Heart left ventricle (tissue), 16 donors: ENCODE data around the gene TGM1. TPM values are rescaled to one million over a fixed set of nuclear protein-coding genes. Genes with fewer than 3 reads are reported as not detected.
A peak's percentile ranks its signal among the peaks of the same experiment; 100 is the strongest.
"Not testable (repeated sequence)": the region's sequence is repeated elsewhere in the genome, so short reads cannot be mapped to it uniquely, and the experiment has no call there.

Source experiments
- ATAC-seq, 4 donors: fragments of 200-7000 bp; cut with Tn5 transposase; one replicate each; pipeline ENCODE4 v1.9.1; 2020 to 2022; ENCODE audit warnings: moderate library complexity in 4 of 4, mild to moderate bottlenecking in 3 of 4, moderate number of reproducible peaks in 1 of 4
- DNase-seq, 5 donors: peaks; one replicate each; pipeline ENCODE4 v3.0.0-alpha.2; 2020
- H3K27ac ChIP-seq, 12 donors: fragments of 200-600 bp; sonication (generic) in 4 of 12; one replicate each; pipeline versions ENCODE4 v1.5.0 to v1.8.0; 2016 to 2022; ENCODE audit warnings: mild to moderate bottlenecking in 2 of 12
- H3K27me3 ChIP-seq, 9 donors: fragments of 200-600 bp; sonication (generic) in 2 of 9; one replicate each; pipeline versions ENCODE4 v1.5.1 to v1.8.0; 2016 to 2022; ENCODE audit warnings: mild to moderate bottlenecking in 3 of 9
- H3K36me3 ChIP-seq, 9 donors: fragments of 200-600 bp; sonication (generic) in 2 of 9; one replicate each; pipeline versions ENCODE4 v1.5.0 to v1.8.0; 2018 to 2022; ENCODE audit warnings: mild to moderate bottlenecking in 2 of 9
- H3K4me1 ChIP-seq, 12 donors: fragments of 200-600 bp; sonication (generic) in 4 of 12; one replicate each; pipeline versions ENCODE4 v1.5.0 to v1.8.0; 2016 to 2022; ENCODE audit warnings: mild to moderate bottlenecking in 3 of 12
- H3K4me3 ChIP-seq, 12 donors: fragments of 200-600 bp; sonication (generic) in 4 of 12; one replicate each; pipeline versions ENCODE4 v1.5.0 to v1.8.0; 2017 to 2022; ENCODE audit warnings: mild to moderate bottlenecking in 9 of 12, moderate library complexity in 4 of 12
- H3K9me3 ChIP-seq, 12 donors: fragments of 200-600 bp; sonication (generic) in 4 of 12; one replicate each; pipeline versions ENCODE4 v1.5.0 to v1.8.0; 2016 to 2022; ENCODE audit warnings: mild to moderate bottlenecking in 1 of 12
- POLR2A ChIP-seq, 2 donors: fragments of 450-650 bp; IDR thresholded peaks; one replicate each; pipeline ENCODE4 v1.6.1; 2017; ENCODE audit warnings: antibody characterized with exemption in 2 of 2, mild to moderate bottlenecking in 2 of 2, moderate library complexity in 2 of 2
- WGBS, 4 donors: extraction: QIAGEN DNeasy Blood & Tissue Kit in 2 of 4; methylation state at CpG; one replicate each; pipeline versions ENCODE4 v1.1.5 to v1.1.7; 2013 to 2018; 5-methylcytosine and 5-hydroxymethylcytosine counted together
- intact Hi-C, 10 donors: fragments of 100-400 bp; cut with DNase I; formaldehyde crosslinking; loops; one replicate each; pipeline versions ENCODE4 v1.11.1 to v1.14.2; 2022
- polyA plus RNA-seq, 2 donors: library from polyadenylated mRNA; stranded (reverse); fragments of 200-250 nt; gene quantifications; one replicate each; pipeline ENCODE4 v1.2.3, GENCODE V29; 2013
- total RNA-seq, 9 donors: library from RNA; depleted of rRNA in 2 of 9; stranded (reverse); fragments of >200 nt in 2 of 9; fragmentation: NEBNext Ultra II Directional in 3 of 9; extraction: Animal tissue kit (Norgen Biotek cat#: 25700) in 3 of 9; gene quantifications; one replicate each; pipeline versions ENCODE4 v1.1.0 to v1.2.4, GENCODE V29; 2016 to 2023
- TF ChIP-seq, protein P1 (sequence below), 12 donors: fragments of 200-600 bp; sonication (generic) in 4 of 12; IDR thresholded peaks; one replicate each; pipeline versions ENCODE4 v1.5.0 to v1.8.0; 2018 to 2022; ENCODE audit warnings: antibody characterized with exemption in 12 of 12, mild to moderate bottlenecking in 5 of 12
- donor health status: ischemic (EF 13 %, LVEDD 7.1; RV severe dilation, severe dysfunction).
- donor health status: healthy with polysubstance abuse.
- donor health status: DM: no; HTN: yes; CAD: no.
- donor health status: DM: no; HTN: no; CAD: no.
- donor health status: ischemic (EF 25% LVEDD 6.9; RV normal size, moderate dysfunction).
- donor health status: ischemic (EF 25% LVEDD 5.7; RV mildly dilated, moderate dysfunction).
- donor health status: healthy.
- donor health status: DM: yes; HTN: yes; CAD: no.
- donor health status: ischemic (EF 35%, LVEDD 5.7; RV mildly dilated, moderate dysfunction).
- donor health status: nonischemic (EF 11% LVEDD 7.7; RV severe dilation, severe dysfunction).
- donor health status: DM: yes; HTN: yes; CAD: no.
- donor health status: PGD.
- donor health status: ischemic (EF 29% LVEDD 5.4; RV normal size, mild dysfunction).
- donor health status: nonischemic (EF 23%, LVEDD 6.1; RV moderate dilation, normal function).

Gene TGM1
- total and polyA plus RNA-seq, 11 donors = 0.52 to 38.9 (median 0.98) TPM; not detected in 3

DNA sequence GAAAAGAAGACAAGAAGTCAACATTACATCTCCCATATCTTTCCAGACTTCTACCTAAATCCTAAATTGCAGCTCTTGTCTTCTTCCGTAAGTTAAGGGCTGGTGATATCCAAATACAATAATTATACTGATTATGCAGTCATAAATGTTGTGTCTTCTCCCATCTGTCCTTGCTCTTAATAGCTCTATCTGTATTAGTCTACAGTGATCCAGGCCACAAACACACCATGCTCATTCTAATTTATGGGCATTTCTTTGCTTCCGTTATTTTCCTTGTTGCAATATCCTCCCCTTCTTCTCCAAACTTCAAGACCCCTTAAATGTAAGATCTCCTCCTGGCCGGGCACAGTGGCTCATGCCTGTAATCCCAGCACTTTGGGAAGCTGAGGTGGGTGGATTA is 43.5 kb downstream of the TGM1 start:
- TF ChIP-seq, protein P1, sequence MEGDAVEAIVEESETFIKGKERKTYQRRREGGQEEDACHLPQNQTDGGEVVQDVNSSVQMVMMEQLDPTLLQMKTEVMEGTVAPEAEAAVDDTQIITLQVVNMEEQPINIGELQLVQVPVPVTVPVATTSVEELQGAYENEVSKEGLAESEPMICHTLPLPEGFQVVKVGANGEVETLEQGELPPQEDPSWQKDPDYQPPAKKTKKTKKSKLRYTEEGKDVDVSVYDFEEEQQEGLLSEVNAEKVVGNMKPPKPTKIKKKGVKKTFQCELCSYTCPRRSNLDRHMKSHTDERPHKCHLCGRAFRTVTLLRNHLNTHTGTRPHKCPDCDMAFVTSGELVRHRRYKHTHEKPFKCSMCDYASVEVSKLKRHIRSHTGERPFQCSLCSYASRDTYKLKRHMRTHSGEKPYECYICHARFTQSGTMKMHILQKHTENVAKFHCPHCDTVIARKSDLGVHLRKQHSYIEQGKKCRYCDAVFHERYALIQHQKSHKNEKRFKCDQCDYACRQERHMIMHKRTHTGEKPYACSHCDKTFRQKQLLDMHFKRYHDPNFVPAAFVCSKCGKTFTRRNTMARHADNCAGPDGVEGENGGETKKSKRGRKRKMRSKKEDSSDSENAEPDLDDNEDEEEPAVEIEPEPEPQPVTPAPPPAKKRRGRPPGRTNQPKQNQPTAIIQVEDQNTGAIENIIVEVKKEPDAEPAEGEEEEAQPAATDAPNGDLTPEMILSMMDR (IDR thresholded peaks at IDR 0.05) = no peak
- Histone ChIP-seq H3K27ac (no peak overlapping the region), H3K36me3 (peaks cover 0 to 23% (median 11%) of the 10 kb centered on the region in 9 donors), H3K4me3 (no peak overlapping the region), H3K4me1 (peaks cover 0 to 18% (median 11%) of the 10 kb centered on the region in 12 donors), H3K9me3 (no peaks in the 10 kb centered on the region), H3K27me3 (no peaks in the 10 kb centered on the region)
- intact Hi-C loops = no loop called here
- ATAC-seq = no peak
- WGBS, 4 donors = 57 to 63% (median 62%) methylated on average over 3 of the region's 3 CpGs
- DNase-seq = no peak

DNA sequence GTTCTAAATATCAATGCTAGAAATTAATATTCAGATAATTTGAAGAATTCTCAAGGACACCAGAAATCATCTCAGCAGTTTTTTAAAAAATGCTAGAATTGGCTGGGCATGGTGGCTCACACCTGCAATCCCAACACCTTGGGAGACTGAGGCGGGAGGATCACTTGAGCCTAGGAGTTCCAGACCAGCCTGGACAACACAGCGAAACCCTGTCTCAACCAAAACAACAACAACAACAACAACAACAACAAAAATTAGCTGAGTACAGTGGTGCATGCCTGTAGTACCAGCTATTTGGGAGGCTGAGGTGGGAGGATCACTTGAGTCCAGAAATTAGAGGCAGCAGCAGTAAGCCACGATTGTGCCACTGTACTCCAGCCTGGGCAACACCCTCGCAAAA is 43.9 kb downstream of the TGM1 start:
- Histone ChIP-seq H3K36me3 (peaks cover 0 to 23% (median 12%) of the 10 kb centered on the region in 9 donors), H3K4me1 (peaks cover 0 to 20% (median 12%) of the 10 kb centered on the region in 12 donors), H3K4me3 (no peak overlapping the region), H3K27me3 (no peaks in the 10 kb centered on the region), H3K27ac (no peak overlapping the region), H3K9me3 (no peaks in the 10 kb centered on the region)
- intact Hi-C loops = no loop called here
- ATAC-seq (no peak), DNase-seq (no peak)
- WGBS, 4 donors = 86 to 96% (median 91%) methylated on average over 4 of the region's 4 CpGs
- TF ChIP-seq, protein P1 (IDR thresholded peaks at IDR 0.05) = no peak
- no peak for TF ChIP-seq POLR2A (IDR thresholded peaks at IDR 0.05)

DNA sequence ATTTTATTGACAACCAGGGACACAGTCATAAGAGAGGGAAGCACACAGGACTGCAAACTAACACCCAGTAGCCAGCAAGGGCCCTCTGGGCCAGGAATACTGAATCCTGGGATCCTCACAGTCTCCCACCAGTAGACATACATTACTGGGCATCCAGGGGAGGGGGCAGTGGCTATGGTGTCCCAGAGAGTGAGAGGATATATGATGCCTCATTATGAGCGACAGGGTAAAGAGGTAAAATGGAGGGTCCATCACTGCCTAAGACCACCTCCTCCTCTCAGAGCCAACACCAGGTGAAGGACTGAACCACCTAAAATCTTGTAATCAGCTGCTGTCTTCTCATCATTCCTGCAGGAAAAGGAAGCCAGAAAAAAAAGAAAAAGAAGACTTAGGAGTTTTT is 46.1 kb downstream of the TGM1 start:
- Histone ChIP-seq H3K4me1 (peaks cover 3 to 33% (median 18%) of the 10 kb centered on the region in 12 donors), H3K27ac (peak overlapping the region in 1 of 12 donors; percentile 96), H3K36me3 (peaks cover 0 to 23% (median 12%) of the 10 kb centered on the region in 9 donors)
- intact Hi-C loops, DNase-seq, H3K27me3 ChIP-seq, H3K4me3 ChIP-seq, ATAC-seq, H3K9me3 ChIP-seq: not testable (repeated sequence)
- 91 to 100% (median 98%) methylated on average over 1 of the region's 1 CpG for WGBS, 4 donors

DNA sequence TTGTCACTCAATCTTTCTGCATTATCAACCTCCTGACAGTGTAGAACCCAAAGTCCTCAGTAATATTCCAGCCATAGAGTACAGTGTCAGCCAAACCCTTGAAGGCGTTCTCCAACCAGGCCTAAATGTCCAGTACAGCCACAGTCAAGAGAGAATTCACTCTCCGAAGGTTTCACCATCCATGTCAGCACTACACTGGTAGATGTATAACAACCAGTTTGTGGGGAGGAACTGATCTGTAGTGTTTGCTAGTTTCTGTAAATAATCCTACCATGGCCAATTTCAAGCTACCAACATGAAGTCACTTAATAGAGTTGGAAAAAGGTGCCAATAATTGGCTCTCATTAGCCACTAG is 46.7 kb downstream of the TGM1 start:
- H3K4me1 ChIP-seq = peaks cover 3 to 39% (median 20%) of the 10 kb centered on the region in 12 donors
- H3K27me3 ChIP-seq = no peaks in the 10 kb centered on the region
- no peak for DNase-seq
- H3K27ac ChIP-seq = peak overlapping the region in 7 of 12 donors; percentile 74 to 96 (median 87)
- H3K9me3 ChIP-seq = no peaks in the 10 kb centered on the region
- WGBS, 4 donors = 92 to 98% (median 95%) methylated on average over 2 of the region's 2 CpGs
- peaks cover 0 to 27% (median 14%) of the 10 kb centered on the region in 9 donors for H3K36me3 ChIP-seq
- TF ChIP-seq, protein P1 (IDR thresholded peaks at IDR 0.05) = no peak
- TF ChIP-seq POLR2A (IDR thresholded peaks at IDR 0.05) = no peak
- intact Hi-C loops = no loop called here
- peak overlapping the region in 9 of 12 donors; percentile 58 to 91 (median 80) for H3K4me3 ChIP-seq
- no peak for ATAC-seq
